HG03354 (cell line): ENCODE measurements around the gene FLRT1.

ENCODE experiments used
- ATAC-seq: cut with Tn5 transposase; IDR thresholded peaks from one replicate; pipeline ENCODE4 v1.9.1; 2021; ENCODE audit warnings: mild to moderate bottlenecking; ENCODE audit not compliant: unreplicated experiment, poor library complexity, severe bottlenecking

The FLRT1 gene

GRCh38 chr11:64005691-64006090, 30.0 kb upstream of the FLRT1 start:
- ATAC-seq = no peak

- no peak for ATAC-seq
These were observed 29.3 kb upstream of the FLRT1 start for GRCh38 chr11:64006398-64006797.

- ATAC-seq = no peak
These were observed 28.5 kb upstream of the FLRT1 start for GRCh38 chr11:64007160-64007628.

- no peak for ATAC-seq
These were observed 28.0 kb upstream of the FLRT1 start for GRCh38 chr11:64007629-64008282.

- ATAC-seq = no peak
These were observed 27.3 kb upstream of the FLRT1 start for GRCh38 chr11:64008283-64008913.

- ATAC-seq = no peak
These were observed 26.7 kb upstream of the FLRT1 start for GRCh38 chr11:64008914-64009633.

- ATAC-seq = no peak
These were observed 26.0 kb upstream of the FLRT1 start for GRCh38 chr11:64009710-64010109.

GRCh38 chr11:64010783-64011182, 24.9 kb upstream of the FLRT1 start:
- no peak for ATAC-seq

- no peak for ATAC-seq
These were observed 24.4 kb upstream of the FLRT1 start for GRCh38 chr11:64011371-64011770.

- ATAC-seq = no peak
These were observed 22.4 kb upstream of the FLRT1 start for GRCh38 chr11:64013141-64013896.

GRCh38 chr11:64014356-64014755, 21.4 kb upstream of the FLRT1 start:
- no peak for ATAC-seq

- ATAC-seq = no peak
These were observed 20.2 kb upstream of the FLRT1 start for GRCh38 chr11:64015510-64015909.

- no peak for ATAC-seq
These were observed 19.5 kb upstream of the FLRT1 start for GRCh38 chr11:64015935-64016845.

- ATAC-seq = no peak
These were observed 17.8 kb upstream of the FLRT1 start for GRCh38 chr11:64017945-64018224.

GRCh38 chr11:64018310-64018709, 17.4 kb upstream of the FLRT1 start:
- ATAC-seq = no peak

- ATAC-seq = no peak
These were observed 16.4 kb upstream of the FLRT1 start for GRCh38 chr11:64019106-64020037.

GRCh38 chr11:64020976-64021756, 14.6 kb upstream of the FLRT1 start:
- ATAC-seq = no peak

GRCh38 chr11:64021757-64022093, 14.0 kb upstream of the FLRT1 start:
- no peak for ATAC-seq
